Activated CD4-positive, alpha-beta T cell treated with anti-CD3 and anti-CD28 coated beads, Interleukin-2, amount 10 ng/mL, durations not matched to agents 24 days and 14 days (primary cell): ENCODE data around the gene C2CD2. TPM values are rescaled to one million over a fixed set of nuclear protein-coding genes. Genes with fewer than 3 reads are reported as not detected.

Experiments
- DNase-seq: peaks from one replicate; pipeline ENCODE4 v3.0.0; 2022
- H3K27ac Mint-ChIP-seq: one replicate; pipeline ENCODE4 v1.8.0; 2022; ENCODE audit warnings: mild to moderate bottlenecking, mixed read lengths
- H3K27me3 Mint-ChIP-seq: one replicate; pipeline ENCODE4 v1.8.0; 2022; ENCODE audit warnings: mixed read lengths
- H3K36me3 Mint-ChIP-seq: one replicate; pipeline ENCODE4 v1.8.0; 2022; ENCODE audit warnings: low read depth, mild to moderate bottlenecking, mixed read lengths
- H3K4me1 Mint-ChIP-seq: one replicate; pipeline ENCODE4 v1.8.0; 2021; ENCODE audit warnings: mixed read lengths
- H3K4me3 Mint-ChIP-seq: one replicate; pipeline ENCODE4 v1.8.0; 2022; ENCODE audit warnings: mild to moderate bottlenecking, moderate library complexity, mixed read lengths
- H3K9me3 Mint-ChIP-seq: one replicate; pipeline ENCODE4 v1.8.0; 2021; ENCODE audit warnings: mixed read lengths
- intact Hi-C: fragments of 100-400 bp; cut with micrococcal nuclease; formaldehyde crosslinking; loops from one replicate; pipeline ENCODE4 v1.15.1; 2023
- total RNA-seq: library from RNA; stranded (reverse); gene quantifications from 2 replicates; pipeline ENCODE4 v1.2.3, GENCODE V29; 2022

Gene C2CD2
- total RNA-seq, 1 donor from 2014 or later, result 9.3 TPM

- DNase-seq, result peak; percentile 70
- Mint-ChIP-seq H3K9me3 (no peaks in the 10 kb centered on the region), H3K27ac (peak overlapping the region; percentile 72), H3K27me3 (no peaks in the 10 kb centered on the region), H3K4me1 (peaks cover 52% of the 10 kb centered on the region), H3K4me3 (no peak overlapping the region), H3K36me3 (no peaks in the 10 kb centered on the region)
- intact Hi-C loops, result loop anchor here (2.0 kb wide), 3 partner anchors 29 to 75 kb away; partner anchors contain the start of gene PRDM15
These were observed 25.9 kb downstream of the C2CD2 start for GRCh38 chr21:41927727-41928409.

GRCh38 chr21:41926807-41927171, 27.0 kb downstream of the C2CD2 start:
- H3K4me3 Mint-ChIP-seq, result peak overlapping the region; percentile 90
- H3K27ac Mint-ChIP-seq, result peak overlapping the region; percentile 96
- no peak for DNase-seq
- H3K9me3 Mint-ChIP-seq, result no peaks in the 10 kb centered on the region
- intact Hi-C loops, result loop anchor here (2.0 kb wide), 3 partner anchors 28 to 76 kb away; partner anchors contain the start of gene PRDM15
- H3K36me3 Mint-ChIP-seq, result peaks cover 1% of the 10 kb centered on the region
- H3K27me3 Mint-ChIP-seq, result no peaks in the 10 kb centered on the region
- H3K4me1 Mint-ChIP-seq, result peaks cover 52% of the 10 kb centered on the region

GRCh38 chr21:41926117-41926806, 27.6 kb downstream of the C2CD2 start:
- Mint-ChIP-seq H3K9me3 (no peaks in the 10 kb centered on the region), H3K4me1 (peaks cover 53% of the 10 kb centered on the region), H3K27ac (peak overlapping the region; percentile 96), H3K4me3 (peak overlapping the region; percentile 90), H3K36me3 (peaks cover 2% of the 10 kb centered on the region), H3K27me3 (no peaks in the 10 kb centered on the region)
- DNase-seq, result peak; percentile 84
- intact Hi-C loops, result loop anchor here (2.0 kb wide), 3 partner anchors 27 to 77 kb away; partner anchors contain the start of gene PRDM15

- Mint-ChIP-seq H3K4me3 (peak overlapping the region; percentile 90), H3K9me3 (no peaks in the 10 kb centered on the region), H3K4me1 (peaks cover 51% of the 10 kb centered on the region), H3K27ac (peak overlapping the region; percentile 96), H3K27me3 (no peaks in the 10 kb centered on the region), H3K36me3 (peaks cover 2% of the 10 kb centered on the region)
- no peak for DNase-seq
- intact Hi-C loops, result loop anchor here (2.0 kb wide), 3 partner anchors 27 to 77 kb away; partner anchors contain the start of gene PRDM15
These were observed 28.1 kb downstream of the C2CD2 start for GRCh38 chr21:41925767-41926116.

- no peak for DNase-seq
- intact Hi-C loops, result no loop called here
- no peak overlapping the region for H3K4me3 Mint-ChIP-seq
These were observed 29.5 kb downstream of the C2CD2 start for GRCh38 chr21:41924368-41924754.

GRCh38 chr21:41923631-41924367, 30.0 kb downstream of the C2CD2 start:
- Mint-ChIP-seq H3K4me3 (peak overlapping the region; percentile 55), H3K36me3 (peaks cover 4% of the 10 kb centered on the region), H3K27ac (peak overlapping the region; percentile 69), H3K27me3 (no peaks in the 10 kb centered on the region), H3K9me3 (no peaks in the 10 kb centered on the region), H3K4me1 (peaks cover 49% of the 10 kb centered on the region)
- intact Hi-C loops, result no loop called here
- no peak for DNase-seq

More at GRCh38 chr21:41924368-41924754, 29.5 kb downstream of the C2CD2 start:
- H3K4me1 Mint-ChIP-seq, result peaks cover 50% of the 10 kb centered on the region
- H3K27me3 Mint-ChIP-seq, result no peaks in the 10 kb centered on the region
- H3K9me3 Mint-ChIP-seq, result no peaks in the 10 kb centered on the region
- no peak overlapping the region for H3K27ac Mint-ChIP-seq
- H3K36me3 Mint-ChIP-seq, result peaks cover 2% of the 10 kb centered on the region

GRCh38 chr21:41923186-41923585, 30.6 kb downstream of the C2CD2 start:
- Mint-ChIP-seq H3K4me1 (peaks cover 43% of the 10 kb centered on the region), H3K4me3 (peak overlapping the region; percentile 55), H3K27ac (no peak overlapping the region)

GRCh38 chr21:41921021-41921420, 32.8 kb downstream of the C2CD2 start:
- Mint-ChIP-seq H3K27ac (no peak overlapping the region), H3K27me3 (no peaks in the 10 kb centered on the region), H3K9me3 (no peaks in the 10 kb centered on the region), H3K4me3 (no peak overlapping the region), H3K4me1 (peaks cover 28% of the 10 kb centered on the region), H3K36me3 (peaks cover 6% of the 10 kb centered on the region)
- DNase-seq, result no peak
- intact Hi-C loops, result no loop called here

More at GRCh38 chr21:41923186-41923585, 30.6 kb downstream of the C2CD2 start:
- intact Hi-C loops, result no loop called here
- no peaks in the 10 kb centered on the region for H3K27me3 Mint-ChIP-seq
- DNase-seq, result no peak
- H3K36me3 Mint-ChIP-seq, result peaks cover 4% of the 10 kb centered on the region
- no peaks in the 10 kb centered on the region for H3K9me3 Mint-ChIP-seq

- H3K27ac Mint-ChIP-seq, result no peak overlapping the region
- H3K4me3 Mint-ChIP-seq, result no peak overlapping the region
- no peaks in the 10 kb centered on the region for H3K27me3 Mint-ChIP-seq
- H3K9me3 Mint-ChIP-seq, result no peaks in the 10 kb centered on the region
- intact Hi-C loops, result no loop called here
- no peak for DNase-seq
- H3K36me3 Mint-ChIP-seq, result peaks cover 6% of the 10 kb centered on the region
- peaks cover 23% of the 10 kb centered on the region for H3K4me1 Mint-ChIP-seq
These were observed 33.3 kb downstream of the C2CD2 start for GRCh38 chr21:41920476-41920875.

GRCh38 chr21:41919666-41920398, 34.0 kb downstream of the C2CD2 start:
- H3K27me3 Mint-ChIP-seq, result no peaks in the 10 kb centered on the region
- H3K4me1 Mint-ChIP-seq, result peaks cover 19% of the 10 kb centered on the region
- DNase-seq, result no peak
- H3K36me3 Mint-ChIP-seq, result peaks cover 6% of the 10 kb centered on the region
- intact Hi-C loops, result no loop called here
- H3K9me3 Mint-ChIP-seq, result no peaks in the 10 kb centered on the region
- H3K27ac Mint-ChIP-seq, result no peak overlapping the region
- H3K4me3 Mint-ChIP-seq, result no peak overlapping the region

GRCh38 chr21:41918561-41919358, 35.1 kb downstream of the C2CD2 start:
- H3K27ac Mint-ChIP-seq, result no peak overlapping the region
- intact Hi-C loops, result no loop called here
- peaks cover 6% of the 10 kb centered on the region for H3K36me3 Mint-ChIP-seq
- DNase-seq, result no peak
- H3K9me3 Mint-ChIP-seq, result no peaks in the 10 kb centered on the region
- H3K27me3 Mint-ChIP-seq, result no peaks in the 10 kb centered on the region
- H3K4me3 Mint-ChIP-seq, result no peak overlapping the region
- H3K4me1 Mint-ChIP-seq, result peaks cover 10% of the 10 kb centered on the region

- no peak for DNase-seq
- H3K4me1 Mint-ChIP-seq, result peaks cover 2% of the 10 kb centered on the region
- H3K9me3 Mint-ChIP-seq, result no peaks in the 10 kb centered on the region
- H3K27ac Mint-ChIP-seq, result no peak overlapping the region
- peaks cover 8% of the 10 kb centered on the region for H3K36me3 Mint-ChIP-seq
- no peak overlapping the region for H3K4me3 Mint-ChIP-seq
- H3K27me3 Mint-ChIP-seq, result no peaks in the 10 kb centered on the region
- intact Hi-C loops, result no loop called here
These were observed 36.3 kb downstream of the C2CD2 start for GRCh38 chr21:41917531-41917930.
